Kidney epithelial cell (primary cell): ENCODE results near the gene EXPH5. TPM values are rescaled to one million over a fixed set of nuclear protein-coding genes. Genes with fewer than 3 reads are reported as not detected.

ENCODE experiments used
- DNase-seq: peaks from one replicate; pipeline ENCODE4 v3.0.0-alpha.2; 2010; ENCODE audit warnings: low read depth
- H3K27me3 ChIP-seq: 2 replicates; pipeline ENCODE4 v1.6.0; 2011; ENCODE audit warnings: low read length; ENCODE audit not compliant: control insufficient read depth, insufficient read depth
- H3K36me3 ChIP-seq: 2 replicates; pipeline ENCODE4 v1.5.1; 2011; ENCODE audit warnings: low read length; ENCODE audit not compliant: control insufficient read depth, insufficient read depth
- H3K4me3 ChIP-seq: 2 replicates; pipeline ENCODE4 v1.5.1; 2011; ENCODE audit warnings: low read depth, mild to moderate bottlenecking, control low read depth, low read length
- total RNA-seq: library from RNA; depleted of rRNA; stranded (reverse); fragments of >200 nt; gene quantifications from 2 replicates; pipeline ENCODE4 v1.2.3, GENCODE V29; 2015
- TF ChIP-seq, protein P1 (sequence below): IDR thresholded peaks from 2 replicates; pipeline ENCODE4 v1.5.1; 2011; ENCODE audit warnings: mild to moderate bottlenecking, moderate library complexity, low read length, control low read depth, inconsistent platforms; ENCODE audit not compliant: insufficient read depth, poor library complexity, severe bottlenecking

The EXPH5 gene
- total RNA-seq, 1 donor from 2014 or later, result 8.5 TPM

DNA sequence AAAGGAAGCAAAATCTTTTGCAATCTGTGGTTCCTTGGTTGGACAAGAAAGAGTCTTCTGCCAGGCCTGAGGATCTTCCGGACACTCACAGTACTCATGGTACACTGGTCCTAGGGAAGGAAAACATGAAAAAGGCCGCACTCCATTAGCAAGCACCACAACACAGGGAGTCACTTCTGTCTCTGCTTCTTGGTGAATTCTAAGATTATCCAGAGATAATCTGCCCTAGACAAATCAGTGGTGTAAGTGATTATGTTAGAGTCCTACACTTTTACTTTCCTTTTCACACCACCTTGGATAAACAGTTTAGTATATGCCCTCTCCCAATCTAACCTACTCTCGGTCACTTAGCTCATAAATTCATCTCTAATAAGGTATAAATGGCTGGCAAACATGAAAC, 107.2 kb downstream of the EXPH5 start:
- DNase-seq, result no peak
- Histone ChIP-seq H3K36me3 (no peaks in the 10 kb centered on the region), H3K4me3 (no peak overlapping the region), H3K27me3 (no peaks in the 10 kb centered on the region)
- TF ChIP-seq, protein P1, sequence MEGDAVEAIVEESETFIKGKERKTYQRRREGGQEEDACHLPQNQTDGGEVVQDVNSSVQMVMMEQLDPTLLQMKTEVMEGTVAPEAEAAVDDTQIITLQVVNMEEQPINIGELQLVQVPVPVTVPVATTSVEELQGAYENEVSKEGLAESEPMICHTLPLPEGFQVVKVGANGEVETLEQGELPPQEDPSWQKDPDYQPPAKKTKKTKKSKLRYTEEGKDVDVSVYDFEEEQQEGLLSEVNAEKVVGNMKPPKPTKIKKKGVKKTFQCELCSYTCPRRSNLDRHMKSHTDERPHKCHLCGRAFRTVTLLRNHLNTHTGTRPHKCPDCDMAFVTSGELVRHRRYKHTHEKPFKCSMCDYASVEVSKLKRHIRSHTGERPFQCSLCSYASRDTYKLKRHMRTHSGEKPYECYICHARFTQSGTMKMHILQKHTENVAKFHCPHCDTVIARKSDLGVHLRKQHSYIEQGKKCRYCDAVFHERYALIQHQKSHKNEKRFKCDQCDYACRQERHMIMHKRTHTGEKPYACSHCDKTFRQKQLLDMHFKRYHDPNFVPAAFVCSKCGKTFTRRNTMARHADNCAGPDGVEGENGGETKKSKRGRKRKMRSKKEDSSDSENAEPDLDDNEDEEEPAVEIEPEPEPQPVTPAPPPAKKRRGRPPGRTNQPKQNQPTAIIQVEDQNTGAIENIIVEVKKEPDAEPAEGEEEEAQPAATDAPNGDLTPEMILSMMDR, result no peak

DNA sequence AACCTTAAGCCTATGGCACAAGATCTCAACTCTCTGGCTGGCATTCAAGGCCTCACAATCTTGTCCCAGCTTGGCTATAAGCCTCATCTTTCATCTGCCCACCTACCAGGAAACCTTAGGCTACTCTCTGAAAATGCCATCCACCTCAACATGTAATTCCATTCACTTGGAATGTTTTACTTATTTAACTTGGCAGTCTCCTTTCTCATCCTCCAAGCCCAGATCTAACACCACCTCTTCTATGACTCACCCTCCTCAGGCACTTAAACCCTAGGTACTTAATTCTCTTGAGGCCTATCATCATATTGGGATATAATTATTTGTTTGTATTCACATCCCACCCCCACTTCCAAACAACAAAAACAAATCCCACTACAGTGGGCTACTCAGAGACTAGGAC, 110.4 kb downstream of the EXPH5 start:
- TF ChIP-seq, protein P1, result no peak
- peak; percentile 28 for DNase-seq

DNA sequence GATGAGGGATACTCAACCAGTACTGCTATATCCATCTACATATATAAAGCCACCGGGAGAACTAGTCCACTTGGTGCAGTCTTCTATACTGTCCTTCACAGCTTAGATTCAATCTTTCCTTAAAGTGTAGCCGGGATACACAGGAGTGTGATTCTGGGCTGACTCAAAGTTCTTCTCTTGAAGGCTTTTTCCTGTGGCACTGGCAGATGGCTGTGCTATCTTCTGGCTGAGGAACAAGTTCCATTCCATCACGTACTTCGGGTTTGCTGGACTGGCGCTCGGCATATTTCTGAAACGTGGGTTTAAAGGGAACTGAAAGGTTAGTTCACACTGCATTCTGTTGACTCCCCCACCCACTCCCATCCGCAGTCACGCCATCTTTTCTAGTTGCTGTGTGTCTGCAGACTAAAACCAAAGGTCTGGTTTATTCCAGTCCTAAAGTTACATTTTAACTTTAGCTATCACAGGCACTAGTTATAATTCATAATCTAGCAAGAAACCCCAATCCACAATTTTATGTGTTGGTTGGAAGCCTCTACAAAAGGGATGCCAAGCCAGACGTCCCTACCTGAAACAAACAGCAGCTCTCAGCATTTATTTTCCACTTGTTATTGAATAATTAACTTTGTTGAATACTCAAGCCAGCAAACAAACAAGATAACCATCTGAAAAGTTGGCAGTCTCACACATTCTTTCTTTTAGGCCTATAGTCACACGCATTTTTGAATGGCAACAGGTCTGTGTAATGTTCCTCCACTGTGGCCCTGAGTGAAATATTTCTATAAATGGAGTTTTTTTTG, 118.7 kb downstream of the EXPH5 start:
- Histone ChIP-seq H3K27me3 (no peaks in the 10 kb centered on the region), H3K4me3 (no peak overlapping the region), H3K36me3 (no peaks in the 10 kb centered on the region)
- TF ChIP-seq, protein P1, result no peak
- DNase-seq, result no peak

More for the DNA sequence above, 110.4 kb downstream of the EXPH5 start:
- H3K27me3 ChIP-seq, result no peaks in the 10 kb centered on the region
- H3K4me3 ChIP-seq, result no peak overlapping the region
- no peaks in the 10 kb centered on the region for H3K36me3 ChIP-seq

DNA sequence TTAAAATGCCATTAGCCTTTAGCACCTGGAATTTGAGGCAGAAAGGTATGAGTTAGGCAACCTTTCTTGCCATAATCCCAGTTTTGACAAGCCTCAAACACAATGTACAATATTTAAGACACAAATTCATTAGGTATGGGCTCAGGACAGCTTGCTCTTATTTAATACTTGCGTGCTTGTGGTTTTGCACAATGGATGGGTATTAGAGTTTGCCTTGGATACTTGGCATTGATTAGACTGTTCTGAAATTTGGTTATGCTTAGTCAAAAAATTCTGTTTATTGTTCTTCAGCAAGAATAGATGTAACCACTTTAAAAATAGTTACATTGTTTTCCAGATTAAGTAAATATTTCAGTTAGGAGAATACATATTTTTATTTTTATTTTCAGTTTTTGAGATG, 120.9 kb downstream of the EXPH5 start:
- Histone ChIP-seq H3K36me3 (no peaks in the 10 kb centered on the region), H3K27me3 (no peaks in the 10 kb centered on the region), H3K4me3 (no peak overlapping the region)
- TF ChIP-seq, protein P1, result no peak
- DNase-seq, result no peak

DNA sequence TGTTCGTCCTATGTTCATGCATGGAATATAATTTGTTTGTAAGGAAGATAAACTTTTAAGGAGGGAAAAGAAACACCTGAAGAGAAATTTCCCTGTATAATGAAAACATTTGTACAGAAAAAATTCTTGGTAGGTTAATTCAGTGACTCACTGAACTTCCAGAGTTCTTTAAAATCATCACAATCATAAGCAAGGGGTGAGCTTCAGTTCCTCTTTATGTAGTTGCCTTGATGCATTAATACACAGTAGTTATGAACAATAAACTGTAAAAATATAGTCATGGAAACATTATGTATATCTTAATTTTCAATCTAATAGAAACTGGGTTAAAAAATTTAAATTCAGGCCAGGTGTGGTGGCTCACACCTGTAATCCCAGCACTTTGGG, 125.1 kb downstream of the EXPH5 start:
- Histone ChIP-seq H3K4me3 (no peak overlapping the region), H3K36me3 (no peaks in the 10 kb centered on the region), H3K27me3 (no peaks in the 10 kb centered on the region)
- no peak for DNase-seq
- TF ChIP-seq, protein P1, result no peak
